HG02642 (cell line): ENCODE results near the gene FAM222A.

Experiments
- ATAC-seq: cut with Tn5 transposase; IDR thresholded peaks from one replicate; pipeline ENCODE4 v1.9.1; 2021; ENCODE audit warnings: mild to moderate bottlenecking; ENCODE audit not compliant: unreplicated experiment, poor library complexity

Gene FAM222A

GRCh38 chr12:109710205-109710746 is 3.3 kb upstream of the FAM222A start:
- no peak for ATAC-seq

- ATAC-seq = no peak
These were observed 2.7 kb upstream of the FAM222A start for GRCh38 chr12:109710747-109711595.

GRCh38 chr12:109711596-109712461 is 1.8 kb upstream of the FAM222A start:
- ATAC-seq = no peak

GRCh38 chr12:109714141-109714912 is 702 bp downstream of the FAM222A start:
- ATAC-seq = peak; percentile 27

- no peak for ATAC-seq
These were observed 1.3 kb downstream of the FAM222A start for GRCh38 chr12:109714913-109715244.

GRCh38 chr12:109715310-109716091 is 1.9 kb downstream of the FAM222A start:
- no peak for ATAC-seq

- no peak for ATAC-seq
These were observed 2.5 kb downstream of the FAM222A start for GRCh38 chr12:109716092-109716479.

GRCh38 chr12:109716512-109717389 is 3.1 kb downstream of the FAM222A start:
- no peak for ATAC-seq

GRCh38 chr12:109717390-109718357 is 4.0 kb downstream of the FAM222A start:
- no peak for ATAC-seq

GRCh38 chr12:109718390-109718789 is 4.8 kb downstream of the FAM222A start:
- no peak for ATAC-seq

- no peak for ATAC-seq
These were observed 5.7 kb downstream of the FAM222A start for GRCh38 chr12:109719123-109720022.

- ATAC-seq = no peak
These were observed 6.7 kb downstream of the FAM222A start for GRCh38 chr12:109720152-109720856.

- ATAC-seq = no peak
These were observed 7.2 kb downstream of the FAM222A start for GRCh38 chr12:109720857-109721189.

- no peak for ATAC-seq
These were observed 7.7 kb downstream of the FAM222A start for GRCh38 chr12:109721276-109721675.

- no peak for ATAC-seq
These were observed 8.5 kb downstream of the FAM222A start for GRCh38 chr12:109722022-109722720.

- no peak for ATAC-seq
These were observed 9.1 kb downstream of the FAM222A start for GRCh38 chr12:109722721-109723094.
